ENCODE measurements around the gene LCN15. TPM values are rescaled to one million over a fixed set of nuclear protein-coding genes. Genes with fewer than 3 reads are reported as not detected.
"Not testable (repeated sequence)": the region's sequence is repeated elsewhere in the genome, so short reads cannot be mapped to it uniquely, and the experiment has no call there.

Gene LCN15
- total RNA-seq, 4 donors from 2014 or later, result not detected

- no peak for TF ChIP-seq CTCF (IDR thresholded peaks at IDR 0.05)
- no peak for TF ChIP-seq POLR2A (IDR thresholded peaks at IDR 0.05)
- H3K27ac ChIP-seq, result no peak overlapping the region
- intact Hi-C loops (cut with DNase I; ENCODE audit: low total_unique reads), result no loop called here
Observed at GRCh38 chr9:136762221-136762691, 2.1 kb downstream of the LCN15 start.

GRCh38 chr9:136761545-136761981, 2.8 kb downstream of the LCN15 start:
- Histone ChIP-seq H3K4me3 (no peak overlapping the region), H3K4me1 (no peaks in the 10 kb centered on the region), H3K9me3 (no peaks in the 10 kb centered on the region), H3K27ac (no peak overlapping the region), H3K36me3 (no peaks in the 10 kb centered on the region), H3K27me3 (no peaks in the 10 kb centered on the region)
- intact Hi-C loops (cut with DNase I; ENCODE audit: low total_unique reads), result no loop called here
- no peak for TF ChIP-seq CTCF (IDR thresholded peaks at IDR 0.05)
- no peak for TF ChIP-seq POLR2A (IDR thresholded peaks at IDR 0.05)
- DNase-seq, result no peak

More at GRCh38 chr9:136762221-136762691, 2.1 kb downstream of the LCN15 start:
- H3K27me3 ChIP-seq, result no peaks in the 10 kb centered on the region
- H3K4me1 ChIP-seq, result no peaks in the 10 kb centered on the region
- H3K36me3 ChIP-seq, result no peaks in the 10 kb centered on the region
- no peaks in the 10 kb centered on the region for H3K9me3 ChIP-seq
- no peak overlapping the region for H3K4me3 ChIP-seq
- no peak for DNase-seq

- H3K4me3 ChIP-seq; H3K9me3 ChIP-seq; H3K36me3 ChIP-seq; H3K4me1 ChIP-seq; H3K27me3 ChIP-seq; H3K27ac ChIP-seq; intact Hi-C loops (cut with DNase I; ENCODE audit: low total_unique reads): not testable (repeated sequence)
- peak in 1 of 2 donors; percentile 30 for DNase-seq
- peak; percentile 13 to 43 (median 34) for TF ChIP-seq CTCF (IDR thresholded peaks at IDR 0.05)
Observed at GRCh38 chr9:136760834-136761544, 3.3 kb downstream of the LCN15 start.

- Histone ChIP-seq H3K4me3 (no peak overlapping the region), H3K36me3 (no peaks in the 10 kb centered on the region), H3K27ac (no peak overlapping the region), H3K27me3 (no peaks in the 10 kb centered on the region), H3K4me1 (no peaks in the 10 kb centered on the region), H3K9me3 (no peaks in the 10 kb centered on the region)
- intact Hi-C loops (cut with DNase I; ENCODE audit: low total_unique reads), result no loop called here
- no peak for TF ChIP-seq POLR2A (IDR thresholded peaks at IDR 0.05)
- no peak for TF ChIP-seq CTCF (IDR thresholded peaks at IDR 0.05)
- no peak for DNase-seq
Observed at GRCh38 chr9:136760424-136760823, 3.9 kb downstream of the LCN15 start.

GRCh38 chr9:136759436-136760325, 4.6 kb downstream of the LCN15 start:
- DNase-seq, result no peak
- Histone ChIP-seq H3K4me3 (no peak overlapping the region), H3K27me3 (no peaks in the 10 kb centered on the region), H3K27ac (no peak overlapping the region), H3K36me3 (no peaks in the 10 kb centered on the region), H3K4me1 (no peaks in the 10 kb centered on the region), H3K9me3 (no peaks in the 10 kb centered on the region)
- TF ChIP-seq CTCF (IDR thresholded peaks at IDR 0.05) (no peak), POLR2A (IDR thresholded peaks at IDR 0.05) (no peak)
- intact Hi-C loops (cut with DNase I; ENCODE audit: low total_unique reads), result no loop called here
